ENCODE data around the gene TRPC1.

Gene TRPC1

GRCh38 chr3:142754494-142754893 lies 30.7 kb downstream of the TRPC1 start:
- DNase-seq (ENCODE audit: low read depth), result no peak

GRCh38 chr3:142768338-142768737 lies 44.5 kb downstream of the TRPC1 start:
- DNase-seq (ENCODE audit: low read depth), result no peak

GRCh38 chr3:142777927-142778326 lies 54.1 kb downstream of the TRPC1 start:
- no peak for DNase-seq (ENCODE audit: low read depth)

GRCh38 chr3:142778541-142778940 lies 54.7 kb downstream of the TRPC1 start:
- DNase-seq (ENCODE audit: low read depth), result no peak

- DNase-seq (ENCODE audit: low read depth), result no peak
Observed at GRCh38 chr3:142779591-142779990, 55.8 kb downstream of the TRPC1 start.

GRCh38 chr3:142782616-142783015 lies 58.8 kb downstream of the TRPC1 start:
- no peak for DNase-seq (ENCODE audit: low read depth)

- no peak for DNase-seq (ENCODE audit: low read depth)
Observed at GRCh38 chr3:142784228-142784627, 60.4 kb downstream of the TRPC1 start.

GRCh38 chr3:142785996-142786395 lies 62.2 kb downstream of the TRPC1 start:
- no peak for DNase-seq (ENCODE audit: low read depth)

GRCh38 chr3:142787719-142788118 lies 63.9 kb downstream of the TRPC1 start:
- DNase-seq (ENCODE audit: low read depth), result no peak

- DNase-seq (ENCODE audit: low read depth), result no peak
Observed at GRCh38 chr3:142794508-142794907, 70.7 kb downstream of the TRPC1 start.

GRCh38 chr3:142795332-142795731 lies 71.5 kb downstream of the TRPC1 start:
- DNase-seq (ENCODE audit: low read depth), result no peak

- DNase-seq (ENCODE audit: low read depth), result no peak
Observed at GRCh38 chr3:142796823-142797222, 73.0 kb downstream of the TRPC1 start.

GRCh38 chr3:142801746-142802145 lies 77.9 kb downstream of the TRPC1 start:
- no peak for DNase-seq (ENCODE audit: low read depth)

GRCh38 chr3:142802891-142803290 lies 79.1 kb downstream of the TRPC1 start:
- DNase-seq (ENCODE audit: low read depth), result no peak

- DNase-seq (ENCODE audit: low read depth), result peak; percentile 18
Observed at GRCh38 chr3:142808103-142808917, 84.5 kb downstream of the TRPC1 start.

- no peak for DNase-seq (ENCODE audit: low read depth)
Observed at GRCh38 chr3:142809259-142809658, 85.4 kb downstream of the TRPC1 start.

GRCh38 chr3:142815803-142816202 lies 92.0 kb downstream of the TRPC1 start:
- DNase-seq (ENCODE audit: low read depth), result no peak

- no peak for DNase-seq (ENCODE audit: low read depth)
Observed at GRCh38 chr3:142817356-142817755, 93.5 kb downstream of the TRPC1 start.

GRCh38 chr3:142817897-142818296 lies 94.1 kb downstream of the TRPC1 start:
- DNase-seq (ENCODE audit: low read depth), result no peak

GRCh38 chr3:142818651-142819050 lies 94.8 kb downstream of the TRPC1 start:
- no peak for DNase-seq (ENCODE audit: low read depth)

GRCh38 chr3:142819179-142819578 lies 95.3 kb downstream of the TRPC1 start:
- no peak for DNase-seq (ENCODE audit: low read depth)

GRCh38 chr3:142828703-142829305 lies 105.0 kb downstream of the TRPC1 start:
- peak; percentile 55 for DNase-seq (ENCODE audit: low read depth)

GRCh38 chr3:142837526-142837925 lies 113.7 kb downstream of the TRPC1 start:
- DNase-seq (ENCODE audit: low read depth), result no peak

- no peak for DNase-seq (ENCODE audit: low read depth)
Observed at GRCh38 chr3:142839831-142840230, 116.0 kb downstream of the TRPC1 start.

All from GM04504 (cell line).